B cell (primary cell): ENCODE data around the gene WASHC4. TPM values are rescaled to one million over a fixed set of nuclear protein-coding genes. Genes with fewer than 3 reads are reported as not detected.

Source experiments
- ATAC-seq: fragments of 200-7000 bp; cut with Tn5 transposase; one replicate; pipeline ENCODE4 v1.10.0; 2021; ENCODE audit warnings: low read depth, mild to moderate bottlenecking, moderate number of reproducible peaks, moderate library complexity
- CTCF ChIA-PET: fragments of 350-600 bp; sonication (Branson Sonifier 250); formaldehyde crosslinking; loops from one replicate; lab custom pipeline; 2021; ENCODE audit warnings: antibody characterized with exemption, inconsistent platforms; lab: Charles Lee
- POLR2A ChIA-PET: fragments of 350-600 bp; sonication (Branson Sonifier 250); formaldehyde crosslinking; loops from one replicate; lab custom pipeline; 2021; ENCODE audit warnings: antibody characterized with exemption; lab: Charles Lee
- DNase-seq: peaks from one replicate; pipeline ENCODE4 v3.0.0; 2013
- H2AFZ ChIP-seq: 2 replicates; pipeline ENCODE4 v1.6.1; 2012; ENCODE audit warnings: mild to moderate bottlenecking, low read depth, low read length; ENCODE audit not compliant: insufficient read depth, poor library complexity, severe bottlenecking
- H3K27ac ChIP-seq, 2 donors: 1 replicate in 1 of 2; 2 replicates in 1 of 2; pipeline ENCODE4 v1.5.1; 2012 to 2013; ENCODE audit warnings: low read length in 2 of 2, mild to moderate bottlenecking in 2 of 2, moderate library complexity in 1 of 2
- H3K27me3 ChIP-seq, 4 experiments: fragments of 200-600 bp in 1 of 4; sonication (generic) in 1 of 4; replicated peaks in 1 of 4; 1 replicate in 2 of 4; 2 replicates in 2 of 4; pipeline versions ENCODE4 v1.6.1 to v1.7.0; 2013 to 2016; ENCODE audit warnings: low read length in 3 of 4, mild to moderate bottlenecking in 2 of 4, mixed read lengths in 1 of 4, moderate library complexity in 1 of 4; ENCODE audit not compliant: insufficient read depth in 4 of 4, control insufficient read depth in 3 of 4; ENCODE audit errors: control extremely low read depth in 1 of 4
- H3K36me3 ChIP-seq, 2 experiments: replicated peaks in 1 of 2; 1 replicate in 1 of 2; 2 replicates in 1 of 2; pipeline versions ENCODE4 v1.6.1 to v1.7.1; 2013; ENCODE audit warnings: low read length in 1 of 2; ENCODE audit not compliant: insufficient read depth in 2 of 2, control insufficient read depth in 1 of 2; ENCODE audit errors: control extremely low read depth in 1 of 2, extremely low read depth in 1 of 2
- H3K4me1 ChIP-seq, 2 donors: fragments of 200-600 bp in 1 of 2; sonication (generic) in 1 of 2; 1 replicate in 1 of 2; 2 replicates in 1 of 2; pipeline versions ENCODE4 v1.5.1 to v1.6.1; 2013 to 2017; ENCODE audit warnings: low read length in 2 of 2; ENCODE audit not compliant: control insufficient read depth in 2 of 2, insufficient read depth in 2 of 2
- H3K4me2 ChIP-seq: replicated peaks from 2 replicates; pipeline ENCODE3; 2012; ENCODE audit warnings: mild to moderate bottlenecking, low read depth, low read length; ENCODE audit not compliant: poor library complexity, severe bottlenecking
- H3K4me3 ChIP-seq, 5 experiments: fragments of 200-600 bp in 1 of 5; sonication (generic) in 1 of 5; 1 replicate in 3 of 5; 2 replicates in 2 of 5; pipeline versions ENCODE4 v1.5.1 to v1.7.0; 2011 to 2016; ENCODE audit warnings: low read length in 4 of 5, mild to moderate bottlenecking in 4 of 5, low read depth in 2 of 5, control low read depth in 1 of 5, moderate library complexity in 1 of 5; ENCODE audit not compliant: insufficient read depth in 1 of 5; ENCODE audit errors: control extremely low read depth in 1 of 5, extremely low read depth in 1 of 5
- H3K79me2 ChIP-seq: fragments of 200-600 bp; sonication (generic); one replicate; pipeline ENCODE4 v1.6.0; 2016; ENCODE audit warnings: low read length; ENCODE audit not compliant: control insufficient read depth, insufficient read depth
- H3K9ac ChIP-seq: fragments of 200-600 bp; sonication (generic); 2 replicates; pipeline ENCODE4 v1.6.1; 2017; ENCODE audit warnings: mild to moderate bottlenecking, low read length, moderate library complexity
- H3K9me3 ChIP-seq, 3 donors: one replicate each; pipeline versions ENCODE4 v1.6.1 to v1.7.1; 2013; ENCODE audit warnings: low read length in 2 of 3; ENCODE audit not compliant: control insufficient read depth in 2 of 3, insufficient read depth in 1 of 3; ENCODE audit errors: control extremely low read depth in 1 of 3
- H4K20me1 ChIP-seq: 2 replicates; pipeline ENCODE4 v1.6.0; 2012; ENCODE audit warnings: mild to moderate bottlenecking, low read length; ENCODE audit not compliant: insufficient read depth, control insufficient read depth, poor library complexity, severe bottlenecking
- H3K27ac Mint-ChIP-seq: one replicate; pipeline ENCODE4 v1.8.0; 2021; ENCODE audit warnings: mixed read lengths
- H3K27me3 Mint-ChIP-seq: one replicate; pipeline ENCODE4 v1.8.0; 2021; ENCODE audit warnings: mixed read lengths
- H3K4me1 Mint-ChIP-seq: one replicate; pipeline ENCODE4 v1.8.0; 2021; ENCODE audit warnings: mixed read lengths
- H3K4me3 Mint-ChIP-seq: one replicate; pipeline ENCODE4 v1.8.0; 2021; ENCODE audit warnings: mixed read lengths
- H3K9me3 Mint-ChIP-seq: one replicate; pipeline ENCODE4 v1.8.0; 2022; ENCODE audit warnings: mixed read lengths; ENCODE audit not compliant: insufficient read depth
- EZH2 ChIP-seq: IDR thresholded peaks from 2 replicates; pipeline ENCODE4 v1.6.1; 2012; ENCODE audit warnings: borderline replicate concordance, low read depth, mild to moderate bottlenecking, moderate library complexity, low read length; ENCODE audit not compliant: insufficient read depth, poor library complexity, severe bottlenecking
- WGBS: methylation state at CpG from one replicate; pipeline ENCODE4 v1.1.5; 2013; ENCODE audit warnings: missing lambda C conversion rate; ENCODE audit not compliant: insufficient coverage; 5-methylcytosine and 5-hydroxymethylcytosine counted together
- intact Hi-C: fragments of 100-400 bp; cut with micrococcal nuclease; formaldehyde crosslinking; loops from one replicate; pipeline ENCODE4 v1.10.0; 2022
- polyA plus RNA-seq: library from polyadenylated mRNA; depleted of rRNA; stranded (reverse); fragments of >200 nt; gene quantifications from 2 replicates; pipeline ENCODE4 v1.2.3, GENCODE V29; 2012
- total RNA-seq, 2 donors: library from RNA; stranded (reverse); fragments of 120-200 nt in 1 of 2; gene quantifications; 1 replicate in 1 of 2; 2 replicates in 1 of 2; pipeline versions ENCODE4 v1.2.3 to v1.2.4, GENCODE V29; 2013 to 2022
- TF ChIP-seq, protein P1 (sequence below): fragments of 200-600 bp; IDR thresholded peaks from one replicate; pipeline ENCODE4 v1.8.0; 2022; ENCODE audit warnings: antibody characterized with exemption, mild to moderate bottlenecking

WASHC4 gene
- total and polyA plus RNA-seq, 2 donors (not counting 1 experiment from before 2014, with no cell fraction given), result 55.2 to 240 TPM

DNA sequence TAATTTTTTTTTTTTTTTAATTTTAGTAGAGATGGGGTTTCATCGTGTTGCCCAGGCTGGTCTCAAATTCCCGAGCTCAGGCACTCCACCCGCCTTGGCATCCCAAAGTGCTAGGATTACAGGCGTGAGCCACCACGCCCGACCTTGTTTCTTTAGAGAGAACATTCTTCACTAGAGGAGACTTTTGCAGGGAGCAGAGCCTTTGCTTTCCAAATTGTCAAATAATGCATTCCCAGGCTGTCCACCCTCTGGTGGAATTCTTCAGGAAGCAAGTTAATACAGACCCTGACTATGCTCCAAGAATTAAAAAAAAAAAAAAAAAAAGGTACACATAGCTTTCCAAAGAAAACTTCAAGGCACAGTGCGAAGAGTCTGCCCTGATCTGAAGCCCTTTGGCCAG is 30.1 kb upstream of the WASHC4 start:
- peaks cover 0 to 3% (median 0%) of the 10 kb centered on the region in 4 experiments for H3K27me3 ChIP-seq
- H3K36me3 ChIP-seq, result no peaks in the 10 kb centered on the region
- H3K27ac ChIP-seq, result no peak overlapping the region
- H3K9me3 ChIP-seq, result no peaks in the 10 kb centered on the region
- POLR2A ChIA-PET, result no interaction called here
- peaks cover 4% of the 10 kb centered on the region for H3K4me1 Mint-ChIP-seq
- no peak overlapping the region for H3K4me2 ChIP-seq
- CTCF ChIA-PET, result no interaction called here
- no peaks in the 10 kb centered on the region for H3K9me3 Mint-ChIP-seq
- H4K20me1 ChIP-seq, result no peaks in the 10 kb centered on the region
- intact Hi-C loops, result no loop called here
- no peaks in the 10 kb centered on the region for H3K4me1 ChIP-seq
- 100% methylated on average over 6 of the region's 7 CpGs for whole genome bisulfite sequencing
- no peak overlapping the region for H3K27ac Mint-ChIP-seq
- H3K4me3 Mint-ChIP-seq, result no peak overlapping the region
- TF ChIP-seq EZH2, result no peak
- TF ChIP-seq, protein P1, sequence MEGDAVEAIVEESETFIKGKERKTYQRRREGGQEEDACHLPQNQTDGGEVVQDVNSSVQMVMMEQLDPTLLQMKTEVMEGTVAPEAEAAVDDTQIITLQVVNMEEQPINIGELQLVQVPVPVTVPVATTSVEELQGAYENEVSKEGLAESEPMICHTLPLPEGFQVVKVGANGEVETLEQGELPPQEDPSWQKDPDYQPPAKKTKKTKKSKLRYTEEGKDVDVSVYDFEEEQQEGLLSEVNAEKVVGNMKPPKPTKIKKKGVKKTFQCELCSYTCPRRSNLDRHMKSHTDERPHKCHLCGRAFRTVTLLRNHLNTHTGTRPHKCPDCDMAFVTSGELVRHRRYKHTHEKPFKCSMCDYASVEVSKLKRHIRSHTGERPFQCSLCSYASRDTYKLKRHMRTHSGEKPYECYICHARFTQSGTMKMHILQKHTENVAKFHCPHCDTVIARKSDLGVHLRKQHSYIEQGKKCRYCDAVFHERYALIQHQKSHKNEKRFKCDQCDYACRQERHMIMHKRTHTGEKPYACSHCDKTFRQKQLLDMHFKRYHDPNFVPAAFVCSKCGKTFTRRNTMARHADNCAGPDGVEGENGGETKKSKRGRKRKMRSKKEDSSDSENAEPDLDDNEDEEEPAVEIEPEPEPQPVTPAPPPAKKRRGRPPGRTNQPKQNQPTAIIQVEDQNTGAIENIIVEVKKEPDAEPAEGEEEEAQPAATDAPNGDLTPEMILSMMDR, result no peak
- no peak for DNase-seq
- H3K4me3 ChIP-seq, result no peak overlapping the region
- H3K27me3 Mint-ChIP-seq, result peaks cover 13% of the 10 kb centered on the region
- no peaks in the 10 kb centered on the region for H3K79me2 ChIP-seq
- no peak for ATAC-seq
- H2AFZ ChIP-seq, result no peak overlapping the region
- H3K9ac ChIP-seq, result no peak overlapping the region

DNA sequence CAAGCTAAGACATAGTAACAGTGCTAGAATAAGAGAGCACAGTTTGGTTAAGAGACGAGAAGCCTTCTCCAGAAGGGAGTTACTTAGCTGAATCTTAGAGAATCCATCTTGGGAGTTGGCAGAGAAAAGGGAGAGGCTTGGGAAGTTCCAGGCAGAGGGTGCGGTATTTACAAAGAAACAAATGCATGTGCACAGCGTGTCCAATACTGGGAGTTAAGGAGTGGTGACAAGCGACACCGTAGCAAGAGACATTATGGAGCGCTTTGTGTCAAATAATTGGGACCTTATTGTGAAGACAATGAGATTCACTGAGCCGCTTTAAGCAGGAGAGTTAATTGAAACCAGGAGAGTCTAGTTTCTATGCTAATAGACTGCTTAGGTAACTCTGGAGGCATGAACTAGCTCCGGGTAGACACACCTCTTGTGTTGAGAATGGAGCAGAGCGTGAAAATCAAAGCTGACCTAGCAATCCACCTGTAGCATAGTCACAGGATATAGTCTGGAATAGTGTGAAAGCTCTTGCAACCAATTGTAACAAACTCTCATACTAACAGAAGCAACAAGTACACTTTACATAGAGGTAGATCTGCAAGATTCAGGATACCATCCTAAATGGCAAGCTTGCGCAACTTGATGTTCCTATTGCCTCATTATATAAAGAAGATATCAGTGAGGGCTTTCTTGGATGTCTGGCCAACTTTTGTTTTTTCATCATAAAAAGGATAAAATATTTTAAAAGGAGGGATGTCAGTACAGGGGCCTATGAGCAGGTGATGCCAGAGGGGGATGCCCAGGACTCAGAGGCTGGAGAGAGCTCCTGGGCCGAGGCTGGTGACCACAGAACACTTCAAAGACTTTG is 28.6 kb upstream of the WASHC4 start:
- H3K9ac ChIP-seq, result no peak overlapping the region
- no peak for ATAC-seq
- peaks cover 0 to 9% (median 2%) of the 10 kb centered on the region in 4 experiments for H3K27me3 ChIP-seq
- no peak overlapping the region for H2AFZ ChIP-seq
- H3K4me1 ChIP-seq, result peaks cover 5 to 9% of the 10 kb centered on the region in 2 donors
- Mint-ChIP-seq H3K9me3 (no peaks in the 10 kb centered on the region), H3K27ac (no peak overlapping the region), H3K27me3 (peaks cover 26% of the 10 kb centered on the region), H3K4me3 (no peak overlapping the region), H3K4me1 (peaks cover 7% of the 10 kb centered on the region)
- H3K79me2 ChIP-seq, result no peaks in the 10 kb centered on the region
- H3K9me3 ChIP-seq, result no peaks in the 10 kb centered on the region
- intact Hi-C loops, result no loop called here
- H3K4me3 ChIP-seq, result no peak overlapping the region
- no peak overlapping the region for H3K4me2 ChIP-seq
- TF ChIP-seq, protein P1, result no peak
- TF ChIP-seq EZH2, result no peak
- H3K27ac ChIP-seq, result no peak overlapping the region
- POLR2A ChIA-PET, result no interaction called here
- no peaks in the 10 kb centered on the region for H3K36me3 ChIP-seq
- CTCF ChIA-PET, result no interaction called here
- WGBS, result 97% methylated on average over 8 of the region's 11 CpGs
- H4K20me1 ChIP-seq, result no peaks in the 10 kb centered on the region
- DNase-seq, result no peak
